Fibroblast of lung (primary cell): ENCODE data around the gene AREL1. TPM values are rescaled to one million over a fixed set of nuclear protein-coding genes. Genes with fewer than 3 reads are reported as not detected.

Source experiments
- DNase-seq, 2 donors: peaks; one replicate each; pipeline versions ENCODE4 v3.0.0 to v3.0.0-alpha.2; 2010; ENCODE audit warnings: low read depth in 2 of 2
- H2AFZ ChIP-seq: 2 replicates; pipeline ENCODE4 v1.5.1; 2012; ENCODE audit warnings: low read length, control low read depth, inconsistent platforms
- H3K27ac ChIP-seq: 2 replicates; pipeline ENCODE4 v1.5.1; 2011; ENCODE audit warnings: low read length, control low read depth; ENCODE audit not compliant: insufficient read depth
- H3K27me3 ChIP-seq: 2 replicates; pipeline ENCODE4 v1.5.1; 2011; ENCODE audit warnings: mild to moderate bottlenecking, low read length; ENCODE audit not compliant: control insufficient read depth, insufficient read depth
- H3K36me3 ChIP-seq: 2 replicates; pipeline ENCODE4 v1.5.1; 2011; ENCODE audit warnings: low read length; ENCODE audit not compliant: control insufficient read depth, insufficient read depth
- H3K4me1 ChIP-seq: 2 replicates; pipeline ENCODE4 v1.5.1; 2011; ENCODE audit warnings: low read length; ENCODE audit not compliant: control insufficient read depth, insufficient read depth; ENCODE audit errors: extremely low read depth
- H3K4me2 ChIP-seq: 2 replicates; pipeline ENCODE4 v1.5.1; 2011; ENCODE audit warnings: low read length, control low read depth; ENCODE audit not compliant: insufficient read depth; ENCODE audit errors: extremely low read depth
- H3K4me3 ChIP-seq, 4 experiments: fragments of 200-600 bp in 1 of 4; sonication (generic) in 1 of 4; replicated peaks in 1 of 4; 2 replicates each; pipeline ENCODE4 v1.5.1; 2011 to 2016; ENCODE audit warnings: low read length in 4 of 4, low read depth in 3 of 4, mild to moderate bottlenecking in 3 of 4, control low read depth in 2 of 4, inconsistent platforms in 1 of 4, mixed read lengths in 1 of 4; ENCODE audit not compliant: insufficient read depth in 1 of 4; ENCODE audit errors: control extremely low read depth in 1 of 4
- H3K79me2 ChIP-seq: 2 replicates; pipeline ENCODE4 v1.5.1; 2012; ENCODE audit warnings: mild to moderate bottlenecking, low read length, inconsistent platforms; ENCODE audit not compliant: control insufficient read depth, insufficient read depth
- H3K9ac ChIP-seq: 2 replicates; pipeline ENCODE4 v1.5.1; 2011; ENCODE audit warnings: mild to moderate bottlenecking, low read length, control low read depth; ENCODE audit not compliant: insufficient read depth
- H3K9me3 ChIP-seq: 2 replicates; pipeline ENCODE4 v1.5.1; 2012; ENCODE audit warnings: low read depth, low read length; ENCODE audit not compliant: control insufficient read depth, insufficient read depth
- H4K20me1 ChIP-seq: 2 replicates; pipeline ENCODE4 v1.5.1; 2011; ENCODE audit warnings: low read length; ENCODE audit not compliant: control insufficient read depth, insufficient read depth; ENCODE audit errors: extremely low read depth
- EZH2 ChIP-seq: IDR thresholded peaks from 2 replicates; pipeline ENCODE4 v1.5.1; 2012; ENCODE audit warnings: low read length, control low read depth, mild to moderate bottlenecking; ENCODE audit errors: missing control alignments
- polyA plus RNA-seq, 2 donors: library from polyadenylated mRNA; depleted of rRNA in 1 of 2; stranded (reverse) in 1 of 2; unstranded in 1 of 2; fragments of >200 nt; gene quantifications; 2 replicates each; pipeline ENCODE4 v1.2.1, GENCODE V29; 2011 to 2012; ENCODE audit warnings: missing spikeins in 1 of 2
- total RNA-seq: library from RNA; depleted of rRNA; stranded (reverse); fragments of >200 nt; gene quantifications from 2 replicates; pipeline ENCODE4 v1.2.1, GENCODE V29; 2014
- TF ChIP-seq, protein P1 (sequence below), 2 donors: IDR thresholded peaks in 1 of 2; conservative IDR thresholded peaks in 1 of 2; 1 replicate in 1 of 2; 2 replicates in 1 of 2; pipeline ENCODE4 v1.5.1; 2011 to 2012; ENCODE audit warnings: low read length in 2 of 2, control low read depth in 1 of 2, inconsistent platforms in 1 of 2, low read depth in 1 of 2, mild to moderate bottlenecking in 1 of 2

AREL1 gene
- total and polyA plus RNA-seq, 2 donors (not counting 1 experiment from before 2014, with no cell fraction given): 28.2 to 36.5 TPM

DNA sequence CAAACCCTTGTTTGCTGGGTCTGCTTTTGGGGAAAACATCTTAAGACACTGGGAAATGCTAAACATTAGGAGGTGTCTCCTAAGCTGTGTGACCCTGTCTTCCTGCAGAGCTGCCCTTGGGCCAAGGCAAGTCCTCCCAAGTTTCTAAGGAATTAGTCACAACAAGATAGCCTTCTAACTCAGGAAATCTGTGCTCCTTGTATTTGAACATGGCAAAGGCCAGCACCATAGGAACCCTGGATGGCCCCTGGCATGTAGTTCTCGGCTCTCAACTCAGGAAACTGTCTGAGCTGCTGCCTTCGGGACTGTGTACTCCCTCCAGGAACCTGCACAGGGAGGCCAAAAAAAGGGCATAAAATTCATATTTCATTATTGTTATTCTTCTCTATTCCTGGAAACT, 63.2 kb downstream of the AREL1 start:
- H3K27me3 ChIP-seq: no peaks in the 10 kb centered on the region
- no peak overlapping the region for H3K27ac ChIP-seq
- no peak overlapping the region for H3K4me3 ChIP-seq
- no peaks in the 10 kb centered on the region for H3K79me2 ChIP-seq
- H3K4me1 ChIP-seq: peaks cover 12% of the 10 kb centered on the region
- no peaks in the 10 kb centered on the region for H4K20me1 ChIP-seq
- no peak for DNase-seq
- no peak overlapping the region for H3K9ac ChIP-seq
- no peaks in the 10 kb centered on the region for H3K36me3 ChIP-seq
- no peaks in the 10 kb centered on the region for H3K9me3 ChIP-seq
- no peak overlapping the region for H2AFZ ChIP-seq
- TF ChIP-seq EZH2: no peak
- TF ChIP-seq, protein P1, sequence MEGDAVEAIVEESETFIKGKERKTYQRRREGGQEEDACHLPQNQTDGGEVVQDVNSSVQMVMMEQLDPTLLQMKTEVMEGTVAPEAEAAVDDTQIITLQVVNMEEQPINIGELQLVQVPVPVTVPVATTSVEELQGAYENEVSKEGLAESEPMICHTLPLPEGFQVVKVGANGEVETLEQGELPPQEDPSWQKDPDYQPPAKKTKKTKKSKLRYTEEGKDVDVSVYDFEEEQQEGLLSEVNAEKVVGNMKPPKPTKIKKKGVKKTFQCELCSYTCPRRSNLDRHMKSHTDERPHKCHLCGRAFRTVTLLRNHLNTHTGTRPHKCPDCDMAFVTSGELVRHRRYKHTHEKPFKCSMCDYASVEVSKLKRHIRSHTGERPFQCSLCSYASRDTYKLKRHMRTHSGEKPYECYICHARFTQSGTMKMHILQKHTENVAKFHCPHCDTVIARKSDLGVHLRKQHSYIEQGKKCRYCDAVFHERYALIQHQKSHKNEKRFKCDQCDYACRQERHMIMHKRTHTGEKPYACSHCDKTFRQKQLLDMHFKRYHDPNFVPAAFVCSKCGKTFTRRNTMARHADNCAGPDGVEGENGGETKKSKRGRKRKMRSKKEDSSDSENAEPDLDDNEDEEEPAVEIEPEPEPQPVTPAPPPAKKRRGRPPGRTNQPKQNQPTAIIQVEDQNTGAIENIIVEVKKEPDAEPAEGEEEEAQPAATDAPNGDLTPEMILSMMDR (conservative IDR thresholded peaks at IDR 0.05 in 1 of 2, IDR thresholded peaks at IDR 0.05 in 1 of 2; ENCODE audit: low read depth in 1 of 2, low read length in 2 of 2): no peak
- H3K4me2 ChIP-seq: no peak overlapping the region

DNA sequence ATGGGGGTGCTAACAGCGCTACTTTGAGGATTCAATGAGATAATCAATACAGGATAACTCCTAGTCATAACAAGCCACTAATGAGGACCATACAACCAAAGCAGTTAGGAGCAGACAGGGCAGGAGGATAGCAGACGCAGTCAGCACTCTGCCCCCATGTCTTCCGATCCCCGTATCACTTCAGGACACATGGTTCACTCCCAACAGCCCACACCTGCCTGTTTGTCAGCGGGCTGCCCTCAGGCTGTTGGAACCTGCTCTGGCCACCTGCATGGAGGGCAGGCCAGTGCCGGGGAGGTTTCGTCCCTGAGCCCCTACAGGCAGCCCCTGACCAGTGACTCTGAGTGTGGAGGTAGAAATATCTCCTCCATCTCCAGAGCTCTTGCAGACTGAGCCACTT, 63.7 kb downstream of the AREL1 start:
- Histone ChIP-seq H4K20me1 (no peaks in the 10 kb centered on the region), H2AFZ (no peak overlapping the region), H3K36me3 (no peaks in the 10 kb centered on the region), H3K9me3 (no peaks in the 10 kb centered on the region), H3K9ac (no peak overlapping the region), H3K27ac (no peak overlapping the region), H3K79me2 (no peaks in the 10 kb centered on the region), H3K4me3 (no peak overlapping the region), H3K4me1 (peaks cover 7% of the 10 kb centered on the region), H3K4me2 (no peak overlapping the region), H3K27me3 (no peaks in the 10 kb centered on the region)
- no peak for DNase-seq
- no peak for TF ChIP-seq EZH2
- TF ChIP-seq, protein P1 (conservative IDR thresholded peaks at IDR 0.05 in 1 of 2, IDR thresholded peaks at IDR 0.05 in 1 of 2; ENCODE audit: low read depth in 1 of 2, low read length in 2 of 2): no peak

- H2AFZ ChIP-seq: no peak overlapping the region
- peaks cover 6% of the 10 kb centered on the region for H3K4me1 ChIP-seq
- no peak overlapping the region for H3K27ac ChIP-seq
Measured at GRCh38 chr14:74648601-74649000, 64.3 kb downstream of the AREL1 start.

More at GRCh38 chr14:74648601-74649000, 64.3 kb downstream of the AREL1 start:
- no peak overlapping the region for H3K4me3 ChIP-seq
- TF ChIP-seq, protein P1 (conservative IDR thresholded peaks at IDR 0.05 in 1 of 2, IDR thresholded peaks at IDR 0.05 in 1 of 2; ENCODE audit: low read depth in 1 of 2, low read length in 2 of 2): no peak
- no peak for TF ChIP-seq EZH2
- H3K9me3 ChIP-seq: no peaks in the 10 kb centered on the region
- no peak overlapping the region for H3K4me2 ChIP-seq
- H3K9ac ChIP-seq: no peak overlapping the region
- no peak for DNase-seq
- no peaks in the 10 kb centered on the region for H4K20me1 ChIP-seq
- no peaks in the 10 kb centered on the region for H3K36me3 ChIP-seq
- no peaks in the 10 kb centered on the region for H3K27me3 ChIP-seq
- H3K79me2 ChIP-seq: no peaks in the 10 kb centered on the region
